ENCODE measurements around the gene PTPRG.

Gene PTPRG

GRCh38 chr3:61853912-61854311, 292.5 kb downstream of the PTPRG start:
- ChIA-PET POLR2A (ENCODE audit: low non-redundant PET) (no interaction called here), CTCF (no interaction called here)
- no peak for DNase-seq (ENCODE audit: low spot score)
- TF ChIP-seq CTCF (conservative IDR thresholded peaks at IDR 0.05; ENCODE audit: low read depth), result no peak
- no peak overlapping the region for H3K27ac ChIP-seq

DNA sequence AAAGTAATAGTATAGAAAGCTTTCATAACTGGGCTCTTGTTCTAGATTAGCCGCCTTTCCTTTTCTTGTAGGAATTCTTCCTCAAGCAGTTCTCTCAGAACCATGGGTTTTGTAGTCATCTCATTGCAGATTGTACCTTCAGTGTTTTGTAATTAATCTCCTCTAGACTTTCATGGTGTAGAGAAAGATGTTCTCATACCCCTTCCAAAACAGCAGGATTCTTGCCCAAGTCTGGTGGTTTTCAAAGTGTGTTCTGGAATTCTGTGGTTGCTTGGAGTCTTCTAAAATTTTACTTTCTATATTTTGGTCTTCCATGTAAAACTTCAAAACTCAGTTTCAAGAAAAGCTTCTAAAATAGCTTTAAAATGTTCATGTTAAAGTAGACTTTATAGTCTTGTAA, 293.8 kb downstream of the PTPRG start:
- ChIA-PET POLR2A (ENCODE audit: low non-redundant PET) (no interaction called here), CTCF (no interaction called here)
- TF ChIP-seq CTCF (conservative IDR thresholded peaks at IDR 0.05; ENCODE audit: low read depth), result no peak
- no peak overlapping the region for H3K27ac ChIP-seq
- DNase-seq (ENCODE audit: low spot score), result no peak

- no peak for TF ChIP-seq CTCF (conservative IDR thresholded peaks at IDR 0.05; ENCODE audit: low read depth)
- ChIA-PET POLR2A (ENCODE audit: low non-redundant PET) (no interaction called here), CTCF (interaction anchor here (0.5 to 1.4 kb wide), 5 partner anchors 108 to 559 kb away, joined by 3 to 11 read pairs (median 5); no protein-coding TSS in a partner anchor)
- DNase-seq (ENCODE audit: low spot score), result no peak
- no peak overlapping the region for H3K27ac ChIP-seq
Observed at GRCh38 chr3:61857297-61857696, 295.9 kb downstream of the PTPRG start.

DNA sequence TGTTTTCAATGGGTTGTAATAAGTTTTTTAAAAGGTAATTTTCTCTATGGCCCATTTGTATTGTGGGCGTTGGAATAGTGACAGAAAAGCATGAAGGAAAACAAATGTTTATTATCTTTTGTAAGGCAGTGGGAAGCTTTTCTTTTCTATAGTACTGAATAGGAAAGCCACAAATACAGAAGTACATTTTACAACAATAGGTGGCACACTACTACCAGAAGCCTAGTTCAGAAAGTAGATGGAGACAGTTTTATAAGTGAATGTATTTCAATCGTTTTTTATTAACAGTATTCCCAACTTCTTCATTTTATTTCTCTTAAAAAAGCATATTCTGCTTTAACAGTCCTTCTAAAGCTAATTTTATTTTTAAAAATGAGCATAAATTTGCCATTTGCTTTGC, 296.7 kb downstream of the PTPRG start:
- TF ChIP-seq CTCF (conservative IDR thresholded peaks at IDR 0.05; ENCODE audit: low read depth), result peak; percentile 65
- no peak for DNase-seq (ENCODE audit: low spot score)
- CTCF ChIA-PET, result interaction anchor here (0.6 to 1.4 kb wide), 4 partner anchors 327 to 558 kb away, joined by 3 to 11 read pairs (median 5); no protein-coding TSS in a partner anchor
- no peak overlapping the region for H3K27ac ChIP-seq
- POLR2A ChIA-PET (ENCODE audit: low non-redundant PET), result no interaction called here

- no peak overlapping the region for H3K27ac ChIP-seq
- ChIA-PET POLR2A (ENCODE audit: low non-redundant PET) (no interaction called here), CTCF (no interaction called here)
- DNase-seq (ENCODE audit: low spot score), result no peak
- no peak for TF ChIP-seq CTCF (conservative IDR thresholded peaks at IDR 0.05; ENCODE audit: low read depth)
Observed at GRCh38 chr3:61861410-61861809, 300.0 kb downstream of the PTPRG start.

- ChIA-PET POLR2A (ENCODE audit: low non-redundant PET) (interaction anchor here (0.6 to 0.7 kb wide), 2 partner anchors 131 to 162 kb away, joined by 3 to 4 read pairs; no protein-coding TSS in a partner anchor), CTCF (no interaction called here)
- no peak for DNase-seq (ENCODE audit: low spot score)
- TF ChIP-seq CTCF (conservative IDR thresholded peaks at IDR 0.05; ENCODE audit: low read depth), result no peak
- no peak overlapping the region for H3K27ac ChIP-seq
Observed at GRCh38 chr3:61862614-61863289, 301.4 kb downstream of the PTPRG start.

All from RWPE1 (cell line).